22Rv1 (cell line): Measurements from ENCODE around the gene SORT1.

Experiments used
- ZFX ChIP-seq: fragments of 450-650 bp; IDR thresholded peaks from 2 replicates; pipeline ENCODE4 v1.6.1; 2017; ENCODE audit warnings: antibody characterized with exemption, borderline replicate concordance
- TF ChIP-seq, protein P1 (sequence below): fragments of 450-650 bp; IDR thresholded peaks from 2 replicates; pipeline ENCODE4 v1.5.1; 2017; ENCODE audit warnings: mild to moderate bottlenecking

- TF ChIP-seq, protein P1, sequence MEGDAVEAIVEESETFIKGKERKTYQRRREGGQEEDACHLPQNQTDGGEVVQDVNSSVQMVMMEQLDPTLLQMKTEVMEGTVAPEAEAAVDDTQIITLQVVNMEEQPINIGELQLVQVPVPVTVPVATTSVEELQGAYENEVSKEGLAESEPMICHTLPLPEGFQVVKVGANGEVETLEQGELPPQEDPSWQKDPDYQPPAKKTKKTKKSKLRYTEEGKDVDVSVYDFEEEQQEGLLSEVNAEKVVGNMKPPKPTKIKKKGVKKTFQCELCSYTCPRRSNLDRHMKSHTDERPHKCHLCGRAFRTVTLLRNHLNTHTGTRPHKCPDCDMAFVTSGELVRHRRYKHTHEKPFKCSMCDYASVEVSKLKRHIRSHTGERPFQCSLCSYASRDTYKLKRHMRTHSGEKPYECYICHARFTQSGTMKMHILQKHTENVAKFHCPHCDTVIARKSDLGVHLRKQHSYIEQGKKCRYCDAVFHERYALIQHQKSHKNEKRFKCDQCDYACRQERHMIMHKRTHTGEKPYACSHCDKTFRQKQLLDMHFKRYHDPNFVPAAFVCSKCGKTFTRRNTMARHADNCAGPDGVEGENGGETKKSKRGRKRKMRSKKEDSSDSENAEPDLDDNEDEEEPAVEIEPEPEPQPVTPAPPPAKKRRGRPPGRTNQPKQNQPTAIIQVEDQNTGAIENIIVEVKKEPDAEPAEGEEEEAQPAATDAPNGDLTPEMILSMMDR = no peak
- no peak for TF ChIP-seq ZFX
These were observed 4.0 kb downstream of the SORT1 start for GRCh38 chr1:109393617-109394233.
